ENCODE data around the gene LDB3. TPM values are rescaled to one million over a fixed set of nuclear protein-coding genes. Genes with fewer than 3 reads are reported as not detected.

LDB3 gene
- total RNA-seq, 1 donor from 2014 or later = 92.0 TPM

- DNase-seq = no peak
- Mint-ChIP-seq H3K4me3 (ENCODE audit: unreplicated experiment) (no peak overlapping the region), H3K4me1 (ENCODE audit: low read depth, unreplicated experiment) (peaks cover 19% of the 10 kb centered on the region), H3K36me3 (ENCODE audit: unreplicated experiment) (no peaks in the 10 kb centered on the region), H3K9me3 (ENCODE audit: unreplicated experiment) (peaks cover 6% of the 10 kb centered on the region), H3K27ac (ENCODE audit: unreplicated experiment) (no peak overlapping the region), H3K27me3 (ENCODE audit: unreplicated experiment) (no peaks in the 10 kb centered on the region)
- TF ChIP-seq CTCF (IDR thresholded peaks at IDR 0.05; ENCODE audit: partially characterized antibody, unreplicated experiment) = no peak
Observed at GRCh38 chr10:86647773-86648703, 20.3 kb upstream of the LDB3 start.

DNA sequence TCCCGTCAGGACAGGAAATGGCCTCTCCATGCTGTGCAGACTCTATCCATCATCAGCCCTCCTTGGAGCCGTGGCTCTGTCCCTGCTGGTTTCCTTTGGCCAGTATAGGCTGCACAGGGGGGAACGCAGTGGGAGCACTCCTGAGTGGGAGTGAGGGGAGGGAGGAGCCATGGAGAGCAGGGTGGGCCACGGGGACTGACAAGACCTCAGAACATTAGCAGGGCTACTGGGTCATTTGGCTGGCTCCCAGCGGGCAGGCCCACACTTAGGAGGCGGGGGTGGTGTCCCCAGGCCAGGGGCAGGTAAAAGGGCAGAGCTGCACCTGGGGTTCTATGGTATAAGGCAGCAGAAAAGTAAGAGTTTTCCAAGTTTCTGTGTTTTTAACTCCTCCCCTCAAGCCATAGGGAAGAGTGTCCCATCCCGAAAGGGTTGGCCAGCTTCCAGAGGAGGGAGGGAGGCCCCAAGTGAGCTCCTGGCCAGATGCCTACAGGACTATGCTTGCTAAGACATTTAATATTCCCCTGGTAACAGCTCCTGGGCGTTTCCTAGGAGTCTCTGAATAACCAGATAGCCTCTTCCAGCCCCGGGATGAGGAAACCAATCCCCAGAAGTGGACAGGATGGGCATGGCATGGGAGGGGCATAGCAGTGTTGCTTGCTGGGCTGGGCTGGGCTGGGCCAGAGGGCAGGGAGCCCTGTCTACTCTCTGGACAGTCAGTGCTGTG is 19.4 kb upstream of the LDB3 start:
- peaks cover 6% of the 10 kb centered on the region for H3K9me3 Mint-ChIP-seq (ENCODE audit: unreplicated experiment)
- no peaks in the 10 kb centered on the region for H3K36me3 Mint-ChIP-seq (ENCODE audit: unreplicated experiment)
- H3K4me3 Mint-ChIP-seq (ENCODE audit: unreplicated experiment) = no peak overlapping the region
- no peak for TF ChIP-seq CTCF (IDR thresholded peaks at IDR 0.05; ENCODE audit: partially characterized antibody, unreplicated experiment)
- no peak for DNase-seq
- peaks cover 19% of the 10 kb centered on the region for H3K4me1 Mint-ChIP-seq (ENCODE audit: low read depth, unreplicated experiment)
- H3K27me3 Mint-ChIP-seq (ENCODE audit: unreplicated experiment) = no peaks in the 10 kb centered on the region
- H3K27ac Mint-ChIP-seq (ENCODE audit: unreplicated experiment) = no peak overlapping the region

DNA sequence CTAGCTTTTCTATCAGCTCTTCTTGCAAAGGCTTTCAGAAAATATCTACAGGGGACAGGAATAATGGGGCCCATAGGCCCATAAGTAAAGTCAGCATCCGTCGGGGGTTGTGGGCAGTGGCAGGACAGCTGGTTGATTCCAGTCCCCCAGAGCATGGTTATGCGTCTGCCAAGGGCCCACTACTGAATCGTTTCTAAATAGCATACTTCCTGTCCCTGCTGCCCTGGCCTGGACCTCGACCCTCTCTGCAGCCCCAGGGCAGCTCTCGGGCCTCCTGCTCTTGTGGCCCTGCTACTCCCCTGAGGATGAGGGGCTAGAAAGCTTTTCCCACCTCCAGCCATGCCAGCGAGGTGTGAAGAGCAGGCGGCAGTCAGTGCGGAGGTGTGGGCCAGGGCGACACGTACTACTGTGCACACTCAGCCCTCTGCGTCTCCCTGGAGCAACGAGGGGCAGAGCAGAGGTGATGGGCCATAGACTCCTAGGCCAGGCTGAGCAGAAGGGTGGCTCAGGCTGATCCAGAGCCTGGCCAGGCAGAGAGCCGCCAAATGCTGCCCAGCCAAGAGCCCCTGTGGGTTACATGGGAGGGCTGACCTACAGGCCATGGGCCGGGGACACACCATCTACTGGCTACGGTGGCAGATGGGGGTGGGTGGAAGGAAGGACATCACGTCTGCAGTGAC is 18.7 kb upstream of the LDB3 start:
- H3K4me1 Mint-ChIP-seq (ENCODE audit: low read depth, unreplicated experiment) = peaks cover 19% of the 10 kb centered on the region
- no peak overlapping the region for H3K27ac Mint-ChIP-seq (ENCODE audit: unreplicated experiment)
- no peaks in the 10 kb centered on the region for H3K27me3 Mint-ChIP-seq (ENCODE audit: unreplicated experiment)
- no peak for DNase-seq
- H3K4me3 Mint-ChIP-seq (ENCODE audit: unreplicated experiment) = no peak overlapping the region
- TF ChIP-seq CTCF (IDR thresholded peaks at IDR 0.05; ENCODE audit: partially characterized antibody, unreplicated experiment) = no peak
- H3K9me3 Mint-ChIP-seq (ENCODE audit: unreplicated experiment) = peaks cover 6% of the 10 kb centered on the region
- no peaks in the 10 kb centered on the region for H3K36me3 Mint-ChIP-seq (ENCODE audit: unreplicated experiment)

DNA sequence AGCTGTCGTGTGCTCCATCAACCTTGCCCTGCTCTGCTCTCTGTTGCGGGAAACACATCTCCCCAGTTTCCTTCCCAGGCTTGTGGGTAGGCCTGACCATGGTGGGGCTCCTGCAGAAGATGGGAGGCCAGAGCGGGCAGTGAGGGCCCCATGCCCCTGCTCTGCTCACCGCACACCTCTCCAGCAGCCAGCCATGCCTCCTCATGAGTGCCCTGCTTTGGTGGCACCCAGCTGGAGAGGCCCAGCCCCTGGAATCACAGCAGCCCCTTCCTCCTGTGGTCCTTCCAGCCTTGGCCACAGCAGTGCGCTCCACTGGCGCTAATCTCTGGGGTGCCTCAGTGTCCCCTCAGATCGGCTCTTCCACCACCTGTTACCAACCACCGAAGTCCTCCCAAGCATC is 18.2 kb upstream of the LDB3 start:
- no peak for DNase-seq
- Mint-ChIP-seq H3K36me3 (ENCODE audit: unreplicated experiment) (no peaks in the 10 kb centered on the region), H3K9me3 (ENCODE audit: unreplicated experiment) (peaks cover 6% of the 10 kb centered on the region), H3K27me3 (ENCODE audit: unreplicated experiment) (no peaks in the 10 kb centered on the region), H3K27ac (ENCODE audit: unreplicated experiment) (peak overlapping the region; percentile 2), H3K4me3 (ENCODE audit: unreplicated experiment) (peak overlapping the region; percentile 47), H3K4me1 (ENCODE audit: low read depth, unreplicated experiment) (peaks cover 19% of the 10 kb centered on the region)
- no peak for TF ChIP-seq CTCF (IDR thresholded peaks at IDR 0.05; ENCODE audit: partially characterized antibody, unreplicated experiment)

All from glutamatergic neuron (in vitro differentiated cells).